ENCODE data around the gene CLP1. TPM values are rescaled to one million over a fixed set of nuclear protein-coding genes. Genes with fewer than 3 reads are reported as not detected.

Gene CLP1
- total RNA-seq, 1 experiment from 2014 or later = 35.5 TPM

DNA sequence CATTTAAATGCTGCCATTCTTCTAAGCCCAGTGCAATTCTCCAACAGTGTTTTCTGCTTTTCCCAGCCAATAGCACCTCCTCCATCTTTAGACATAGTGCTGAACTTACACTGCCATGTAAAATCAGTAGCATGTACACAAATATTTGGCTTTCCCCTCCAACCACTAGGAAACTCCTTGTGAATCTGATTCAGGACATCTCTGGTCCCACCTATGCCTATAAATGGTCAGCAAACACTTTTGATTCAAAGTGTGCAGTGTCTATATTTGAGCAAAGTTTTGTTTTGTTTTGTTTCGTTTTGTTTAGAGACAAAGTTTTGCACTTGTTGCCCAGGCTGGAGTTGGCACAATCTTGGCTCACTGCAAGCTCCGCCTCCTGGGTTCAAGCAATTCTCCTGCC is 32.7 kb upstream of the CLP1 start:
- Histone ChIP-seq H4K5ac (ENCODE audit: insufficient read length, low read depth, low read length) (no peak overlapping the region), H3K4me2 (ENCODE audit: insufficient read depth, insufficient read length, low read length) (no peak overlapping the region), H2BK120ac (ENCODE audit: low read depth, low read length, poor library complexity, severe bottlenecking) (no peak overlapping the region), H3K4me1 (ENCODE audit: insufficient read depth, low read length) (no peaks in the 10 kb centered on the region), H2AFZ (ENCODE audit: low read length) (no peak overlapping the region), H3K56ac (ENCODE audit: insufficient read length, low read depth, low read length) (no peak overlapping the region), H2AK5ac (ENCODE audit: insufficient read length, low read length) (no peak overlapping the region), H3K23ac (ENCODE audit: insufficient read length, low read depth, low read length) (no peak overlapping the region), H4K91ac (ENCODE audit: insufficient read length, low read depth, low read length) (no peak overlapping the region), H3K79me1 (ENCODE audit: insufficient read depth, low read depth, low read length, poor library complexity, severe bottlenecking) (no peaks in the 10 kb centered on the region), H3K14ac (ENCODE audit: insufficient read depth, low read length) (no peak overlapping the region), H2BK20ac (ENCODE audit: low read depth, low read length, poor library complexity, severe bottlenecking) (no peak overlapping the region), H3K18ac (ENCODE audit: insufficient read length, low read depth, low read length) (no peak overlapping the region), H3K4ac (ENCODE audit: low read depth, low read length) (no peak overlapping the region), H3K27me3 (ENCODE audit: insufficient read depth, low read length) (no peaks in the 10 kb centered on the region), H2BK15ac (ENCODE audit: low read depth, low read length) (no peak overlapping the region), H4K20me1 (ENCODE audit: control insufficient read depth, insufficient read depth, insufficient read length) (no peaks in the 10 kb centered on the region), H2BK12ac (ENCODE audit: insufficient read length, low read depth, low read length) (no peak overlapping the region), H3K9me3 (ENCODE audit: control insufficient read depth, low read depth, low read length) (no peaks in the 10 kb centered on the region), H3K23me2 (ENCODE audit: insufficient read length, low read depth, low read length, poor library complexity, severe bottlenecking) (no peaks in the 10 kb centered on the region), H3T11ph (ENCODE audit: low read length) (no peak overlapping the region), H3K9ac (ENCODE audit: extremely low read depth, insufficient read length, low read length) (no peak overlapping the region), H4K8ac (replicated peaks; ENCODE audit: insufficient read length, low read depth, low read length) (no peak overlapping the region), H3K79me2 (ENCODE audit: insufficient read depth, low read length) (no peaks in the 10 kb centered on the region), H2BK5ac (ENCODE audit: insufficient read length, low read length) (no peak overlapping the region), H3K27ac (ENCODE audit: insufficient read length, low read depth, low read length) (no peak overlapping the region)
- TF ChIP-seq, protein P1, sequence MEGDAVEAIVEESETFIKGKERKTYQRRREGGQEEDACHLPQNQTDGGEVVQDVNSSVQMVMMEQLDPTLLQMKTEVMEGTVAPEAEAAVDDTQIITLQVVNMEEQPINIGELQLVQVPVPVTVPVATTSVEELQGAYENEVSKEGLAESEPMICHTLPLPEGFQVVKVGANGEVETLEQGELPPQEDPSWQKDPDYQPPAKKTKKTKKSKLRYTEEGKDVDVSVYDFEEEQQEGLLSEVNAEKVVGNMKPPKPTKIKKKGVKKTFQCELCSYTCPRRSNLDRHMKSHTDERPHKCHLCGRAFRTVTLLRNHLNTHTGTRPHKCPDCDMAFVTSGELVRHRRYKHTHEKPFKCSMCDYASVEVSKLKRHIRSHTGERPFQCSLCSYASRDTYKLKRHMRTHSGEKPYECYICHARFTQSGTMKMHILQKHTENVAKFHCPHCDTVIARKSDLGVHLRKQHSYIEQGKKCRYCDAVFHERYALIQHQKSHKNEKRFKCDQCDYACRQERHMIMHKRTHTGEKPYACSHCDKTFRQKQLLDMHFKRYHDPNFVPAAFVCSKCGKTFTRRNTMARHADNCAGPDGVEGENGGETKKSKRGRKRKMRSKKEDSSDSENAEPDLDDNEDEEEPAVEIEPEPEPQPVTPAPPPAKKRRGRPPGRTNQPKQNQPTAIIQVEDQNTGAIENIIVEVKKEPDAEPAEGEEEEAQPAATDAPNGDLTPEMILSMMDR (conservative IDR thresholded peaks at IDR 0.05) = no peak
- Mint-ChIP-seq H3K4me3 (no peak overlapping the region), H3K4me1 (peaks cover 0 to 3% of the 10 kb centered on the region in 2 experiments; a peak in 2 of 4 replicates), H3K36me3 (ENCODE audit: insufficient read depth in 1 of 3, low read depth in 3 of 3) (peaks cover 0 to 7% (median 2%) of the 10 kb centered on the region in 3 experiments; a peak in 4 of 7 replicates), H3K9me3 (peaks cover 4 to 10% of the 10 kb centered on the region in 2 experiments; a peak in 4 of 5 replicates), H3K27ac (peak overlapping the region in 1 of 3 experiments; percentile 70; a peak in 1 of 7 replicates), H3K27me3 (ENCODE audit: low read depth) (peaks cover under 1% of the 10 kb centered on the region; the same call in 1 of the 2 replicates)
- WGBS (ENCODE audit: extremely low coverage, insufficient read length, low lambda C conversion rate) = no CpG with 5 or more reads among the region's 2 CpGs
- no peak for DNase-seq
